Adrenal gland (tissue), 12 donors: ENCODE results near the gene MST1R. TPM values are rescaled to one million over a fixed set of nuclear protein-coding genes. Genes with fewer than 3 reads are reported as not detected.

Experiments used
- DNase-seq, 7 donors: peaks; one replicate each; pipeline ENCODE4 v3.0.0-alpha.2; 2019 to 2020
- H3K27ac ChIP-seq, 5 donors: fragments of 200-600 bp; sonication (generic) in 4 of 5; 1 replicate in 3 of 5; 2 replicates in 2 of 5; pipeline versions ENCODE4 v1.5.1 to v1.8.0; 2016 to 2020; ENCODE audit warnings: mild to moderate bottlenecking in 1 of 5
- H3K27me3 ChIP-seq: fragments of 200-600 bp; 2 replicates; pipeline ENCODE4 v1.8.0; 2021
- H3K36me3 ChIP-seq, 2 donors: fragments of 200-600 bp; replicated peaks in 1 of 2; 1 replicate in 1 of 2; 2 replicates in 1 of 2; pipeline versions ENCODE4 v1.5.1 to v1.8.0; 2018 to 2022
- H3K4me1 ChIP-seq, 2 donors: fragments of 200-600 bp; replicated peaks in 1 of 2; 1 replicate in 1 of 2; 2 replicates in 1 of 2; pipeline versions ENCODE4 v1.5.1 to v1.8.0; 2018 to 2021
- H3K4me3 ChIP-seq, 4 donors: fragments of 200-600 bp; sonication (generic) in 3 of 4; one replicate each; pipeline ENCODE4 v1.5.1; 2016 to 2018
- H3K9me3 ChIP-seq, 3 donors: fragments of 200-600 bp; sonication (generic) in 1 of 3; replicated peaks in 1 of 3; 1 replicate in 2 of 3; 2 replicates in 1 of 3; pipeline versions ENCODE4 v1.5.1 to v1.8.0; 2016 to 2021
- POLR2A ChIP-seq, 2 donors: fragments of 450-650 bp; IDR thresholded peaks; one replicate each; pipeline ENCODE4 v1.6.1; 2017; ENCODE audit warnings: antibody characterized with exemption in 2 of 2, mild to moderate bottlenecking in 2 of 2, moderate library complexity in 1 of 2
- WGBS, 4 donors: extraction: QIAGEN DNeasy Blood & Tissue Kit in 2 of 4; methylation state at CpG; one replicate each; pipeline versions ENCODE4 v1.1.5 to v1.1.7; 2013 to 2017; 5-methylcytosine and 5-hydroxymethylcytosine counted together
- intact Hi-C, 2 donors: fragments of 100-400 bp; cut with DNase I; formaldehyde crosslinking; loops; one replicate each; pipeline versions ENCODE4 v1.14.1 to v1.15.0; 2022 to 2023
- polyA plus RNA-seq, 3 donors: library from polyadenylated mRNA; stranded (reverse); fragments of 200-250 nt in 2 of 3; fragments of 350-450 nt in 1 of 3; fragmentation: Illumina TruSeq in 1 of 3; extraction: RNeasy Lipid Tissue Mini Kit (QIAGEN cat#74804) in 1 of 3; gene quantifications; one replicate each; pipeline ENCODE4 v1.2.3, GENCODE V29; 2013 to 2014
- total RNA-seq, 9 donors: library from RNA; depleted of rRNA in 4 of 9; stranded (reverse); fragments of >200 nt in 4 of 9; fragments of 120-200 nt in 1 of 9; fragmentation: NEBNext Ultra II Directional in 1 of 9; extraction: Animal tissue kit (Norgen Biotek cat#: 25700) in 1 of 9; gene quantifications; one replicate each; pipeline versions ENCODE4 v1.1.0 to v1.2.4, GENCODE V29; 2013 to 2023
- TF ChIP-seq, protein P1 (sequence below), 6 experiments: fragments of 450-650 bp in 4 of 6; fragments of 200-600 bp in 2 of 6; sonication (generic) in 1 of 6; IDR thresholded peaks; 1 replicate in 5 of 6; 2 replicates in 1 of 6; pipeline versions ENCODE4 v1.5.1 to v1.8.0; 2016 to 2021; ENCODE audit warnings: antibody characterized with exemption in 6 of 6, mild to moderate bottlenecking in 2 of 6, moderate library complexity in 1 of 6
- donor health status: healthy with polysubstance abuse.
- donor health status: Bipolar disorder and iron deficiency.
- donor health status: DM: yes; HTN: yes; CAD: no.
- donor health status: DM: no; HTN: no; CAD: no.
- donor health status: DM: no; HTN: no; CAD: no.
- donor health status: DM: yes; HTN: yes; CAD: no.

MST1R gene
- total and polyA plus RNA-seq, 12 donors = 0.18 to 2.5 (median 0.65) TPM; not detected in 1

DNA sequence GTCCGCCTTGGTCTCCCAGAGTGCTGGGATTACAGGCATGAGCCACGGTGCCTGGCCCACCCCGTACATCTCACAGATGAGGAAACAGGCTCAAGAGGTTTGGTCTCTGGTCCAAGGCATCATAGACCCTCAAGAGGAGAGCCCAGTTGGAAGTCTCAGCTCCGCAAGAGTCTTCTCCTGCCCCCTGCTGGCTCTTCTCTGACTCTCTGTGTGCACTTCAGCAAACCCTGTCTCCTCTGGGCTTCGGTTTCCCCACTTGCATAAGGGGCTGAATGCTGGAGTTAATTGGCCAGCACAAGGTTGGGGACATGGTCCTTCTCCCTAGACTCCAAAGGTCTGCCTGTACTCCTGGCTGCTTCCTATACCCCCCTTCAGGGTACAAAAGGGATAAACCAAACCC, 3.9 kb downstream of the MST1R start:
- no peaks in the 10 kb centered on the region for H3K27me3 ChIP-seq
- H3K27ac ChIP-seq = no peak overlapping the region
- H3K9me3 ChIP-seq = no peaks in the 10 kb centered on the region
- peak in 1 of 7 donors; percentile 16 for DNase-seq
- H3K4me3 ChIP-seq = no peak overlapping the region
- WGBS, 4 donors = 64 to 88% (median 78%) methylated on average over 5 of the region's 5 CpGs
- TF ChIP-seq POLR2A (IDR thresholded peaks at IDR 0.05) = no peak
- TF ChIP-seq, protein P1, sequence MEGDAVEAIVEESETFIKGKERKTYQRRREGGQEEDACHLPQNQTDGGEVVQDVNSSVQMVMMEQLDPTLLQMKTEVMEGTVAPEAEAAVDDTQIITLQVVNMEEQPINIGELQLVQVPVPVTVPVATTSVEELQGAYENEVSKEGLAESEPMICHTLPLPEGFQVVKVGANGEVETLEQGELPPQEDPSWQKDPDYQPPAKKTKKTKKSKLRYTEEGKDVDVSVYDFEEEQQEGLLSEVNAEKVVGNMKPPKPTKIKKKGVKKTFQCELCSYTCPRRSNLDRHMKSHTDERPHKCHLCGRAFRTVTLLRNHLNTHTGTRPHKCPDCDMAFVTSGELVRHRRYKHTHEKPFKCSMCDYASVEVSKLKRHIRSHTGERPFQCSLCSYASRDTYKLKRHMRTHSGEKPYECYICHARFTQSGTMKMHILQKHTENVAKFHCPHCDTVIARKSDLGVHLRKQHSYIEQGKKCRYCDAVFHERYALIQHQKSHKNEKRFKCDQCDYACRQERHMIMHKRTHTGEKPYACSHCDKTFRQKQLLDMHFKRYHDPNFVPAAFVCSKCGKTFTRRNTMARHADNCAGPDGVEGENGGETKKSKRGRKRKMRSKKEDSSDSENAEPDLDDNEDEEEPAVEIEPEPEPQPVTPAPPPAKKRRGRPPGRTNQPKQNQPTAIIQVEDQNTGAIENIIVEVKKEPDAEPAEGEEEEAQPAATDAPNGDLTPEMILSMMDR (IDR thresholded peaks at IDR 0.05) = peak in 2 of 6 experiments; percentile 8 to 14
- no peaks in the 10 kb centered on the region for H3K36me3 ChIP-seq
- intact Hi-C loops = loop anchor here in 1 of 2 donors (10.0 kb wide), 1 partner anchor 95 kb away; the partner anchor contains the start of gene INKA1
- H3K4me1 ChIP-seq = no peaks in the 10 kb centered on the region

DNA sequence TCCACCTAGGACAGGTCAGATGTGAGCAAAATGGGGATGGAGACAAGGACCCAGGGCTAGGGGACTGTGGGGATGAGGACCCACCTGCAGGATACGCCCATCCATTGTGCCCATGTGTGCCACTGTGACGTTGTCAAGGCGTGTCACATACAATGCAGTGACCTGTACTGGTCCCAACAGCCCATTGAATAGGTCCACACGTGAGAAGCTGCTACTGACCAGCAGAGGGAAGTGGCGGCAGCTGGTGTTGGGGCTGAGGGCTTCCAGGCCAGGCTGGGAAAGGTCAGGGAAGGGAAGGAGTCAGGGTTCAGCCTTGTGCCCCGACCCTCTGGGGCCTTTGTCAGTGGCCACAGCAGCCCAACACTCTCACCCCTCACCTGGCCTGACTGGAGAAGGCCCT, 4.7 kb downstream of the MST1R start:
- DNase-seq = no peak
- no peak overlapping the region for H3K4me3 ChIP-seq
- no peaks in the 10 kb centered on the region for H3K27me3 ChIP-seq
- H3K4me1 ChIP-seq = no peaks in the 10 kb centered on the region
- WGBS, 4 donors = 72 to 90% (median 81%) methylated on average over 6 of the region's 6 CpGs
- H3K27ac ChIP-seq = no peak overlapping the region
- intact Hi-C loops = no loop called here
- H3K9me3 ChIP-seq = no peaks in the 10 kb centered on the region
- H3K36me3 ChIP-seq = no peaks in the 10 kb centered on the region
- TF ChIP-seq, protein P1 (IDR thresholded peaks at IDR 0.05) = no peak
- no peak for TF ChIP-seq POLR2A (IDR thresholded peaks at IDR 0.05)

DNA sequence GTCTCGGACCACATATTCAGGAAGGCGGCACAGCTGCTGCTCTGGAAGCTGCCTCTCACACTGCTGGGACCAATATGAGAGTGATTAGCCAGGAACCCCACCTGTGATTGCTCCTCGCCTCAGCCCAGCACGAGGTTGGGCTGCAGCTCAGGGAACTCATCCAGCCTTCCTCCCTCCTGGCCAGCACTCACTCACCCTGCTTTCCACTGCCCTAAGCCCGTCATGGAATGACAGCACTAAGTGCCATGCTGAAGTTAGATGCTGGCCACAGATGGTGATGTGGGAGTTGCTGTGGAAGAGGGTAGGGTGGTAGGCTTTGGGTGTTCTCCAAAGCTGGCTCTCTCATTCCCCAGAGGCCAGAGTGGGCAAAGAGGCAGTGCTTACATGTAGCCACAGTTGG, 7.3 kb downstream of the MST1R start:
- Histone ChIP-seq H3K9me3 (no peaks in the 10 kb centered on the region), H3K4me3 (no peak overlapping the region), H3K4me1 (no peaks in the 10 kb centered on the region), H3K36me3 (no peaks in the 10 kb centered on the region), H3K27ac (no peak overlapping the region), H3K27me3 (no peaks in the 10 kb centered on the region)
- TF ChIP-seq, protein P1 (IDR thresholded peaks at IDR 0.05) = no peak
- TF ChIP-seq POLR2A (IDR thresholded peaks at IDR 0.05) = no peak
- no peak for DNase-seq
- intact Hi-C loops = no loop called here
- WGBS, 4 donors = 77 to 90% (median 85%) methylated on average over 2 to 5 of the region's 5 CpGs

DNA sequence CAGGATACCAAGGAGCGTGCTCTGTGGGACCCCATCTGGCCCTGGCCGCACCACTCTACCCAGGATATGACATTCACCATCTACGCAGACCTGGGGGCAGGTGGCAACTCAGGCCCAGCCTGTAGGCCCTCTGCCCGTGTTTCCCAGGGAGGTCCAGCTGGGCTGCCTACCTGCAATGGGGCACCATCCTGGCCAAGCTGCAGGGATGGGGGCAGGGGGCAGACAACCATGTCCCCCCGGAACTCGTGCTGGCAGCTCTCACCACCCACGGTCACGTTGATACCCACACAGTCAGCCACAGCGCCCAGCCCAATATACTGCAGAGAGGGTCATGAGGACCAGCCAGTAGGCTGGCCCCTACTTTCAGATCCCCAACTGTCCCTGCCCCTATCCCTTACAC, 7.9 kb downstream of the MST1R start:
- Histone ChIP-seq H3K27me3 (no peaks in the 10 kb centered on the region), H3K4me1 (no peaks in the 10 kb centered on the region), H3K27ac (no peak overlapping the region), H3K36me3 (no peaks in the 10 kb centered on the region), H3K9me3 (no peaks in the 10 kb centered on the region), H3K4me3 (no peak overlapping the region)
- DNase-seq = no peak
- intact Hi-C loops = no loop called here
- WGBS, 4 donors = 87 to 95% (median 92%) methylated on average over 5 to 9 of the region's 9 CpGs; no CpG with 5 or more reads in 1 of the 4 donors
- no peak for TF ChIP-seq POLR2A (IDR thresholded peaks at IDR 0.05)
- TF ChIP-seq, protein P1 (IDR thresholded peaks at IDR 0.05) = no peak
